ENCODE measurements around the gene KRI1.
"Not testable (repeated sequence)": the region's sequence is repeated elsewhere in the genome, so short reads cannot be mapped to it uniquely, and the experiment has no call there.

KRI1 gene

GRCh38 chr19:10543420-10544241 is 22.2 kb downstream of the KRI1 start, which contains the start of gene ATG4D:
ATG4D (plus strand) TSS chr19:10543904; CDS start chr19:10544091, 187 bp downstream.
- peaks cover 13% of the 10 kb centered on the region for H3K79me2 ChIP-seq
- H2AFZ ChIP-seq = peak within 1 kb of the TSS; percentile 95
- H3K27ac ChIP-seq = peak within 1 kb of the TSS; percentile 88
- H3K27me3 ChIP-seq (ENCODE audit: control insufficient read depth, insufficient read depth, low read length) = no peaks in the 10 kb centered on the region
- H3K9me3 ChIP-seq (ENCODE audit: control insufficient read depth, low read length) = no peaks in the 10 kb centered on the region
- TF ChIP-seq CTCF (IDR thresholded peaks at IDR 0.05) = peak; percentile 8
- H3K9ac ChIP-seq = peak within 1 kb of the TSS; percentile 91
- peak within 1 kb of the TSS; percentile 79 for H3K4me3 ChIP-seq (ENCODE audit: low read depth, low read length)
- no peaks in the 10 kb centered on the region for H3K36me3 ChIP-seq (ENCODE audit: control insufficient read depth, insufficient read depth, low read length)
- peaks cover 7% of the 10 kb centered on the region for H3K4me1 ChIP-seq
- H3K4me2 ChIP-seq (ENCODE audit: low read length) = peak within 1 kb of the TSS; percentile 94

DNA sequence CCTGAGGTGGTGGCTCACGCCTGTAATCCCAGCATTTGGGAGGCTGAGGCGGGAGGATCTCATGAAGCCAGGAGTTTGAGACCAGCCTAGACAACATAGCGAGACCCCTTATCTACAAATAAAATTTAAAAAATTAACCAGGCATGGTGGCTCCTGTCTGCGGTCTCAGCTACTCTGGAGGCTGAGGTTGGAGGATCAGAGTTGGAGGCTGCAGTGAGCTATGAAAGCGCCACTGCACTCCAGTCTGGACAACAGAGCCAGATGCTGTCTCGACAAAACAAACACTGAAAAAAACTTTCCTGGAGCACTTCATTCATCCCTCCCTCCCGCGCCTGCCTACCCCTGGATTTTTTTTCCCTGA is 22.8 kb downstream of the KRI1 start:
- Histone ChIP-seq H3K4me1 (peaks cover 7% of the 10 kb centered on the region), H3K36me3 (ENCODE audit: control insufficient read depth, insufficient read depth, low read length) (no peaks in the 10 kb centered on the region), H3K4me2 (ENCODE audit: low read length) (peak overlapping the region; percentile 94), H3K4me3 (ENCODE audit: low read depth, low read length) (peak overlapping the region; percentile 79), H3K79me2 (peaks cover 13% of the 10 kb centered on the region), H3K27ac (peak overlapping the region; percentile 88), H2AFZ (peak overlapping the region; percentile 95), H3K27me3 (ENCODE audit: control insufficient read depth, insufficient read depth, low read length) (no peaks in the 10 kb centered on the region), H3K9me3 (ENCODE audit: control insufficient read depth, low read length) (no peaks in the 10 kb centered on the region), H3K9ac (no peak overlapping the region)
- TF ChIP-seq CTCF (IDR thresholded peaks at IDR 0.05) = no peak

DNA sequence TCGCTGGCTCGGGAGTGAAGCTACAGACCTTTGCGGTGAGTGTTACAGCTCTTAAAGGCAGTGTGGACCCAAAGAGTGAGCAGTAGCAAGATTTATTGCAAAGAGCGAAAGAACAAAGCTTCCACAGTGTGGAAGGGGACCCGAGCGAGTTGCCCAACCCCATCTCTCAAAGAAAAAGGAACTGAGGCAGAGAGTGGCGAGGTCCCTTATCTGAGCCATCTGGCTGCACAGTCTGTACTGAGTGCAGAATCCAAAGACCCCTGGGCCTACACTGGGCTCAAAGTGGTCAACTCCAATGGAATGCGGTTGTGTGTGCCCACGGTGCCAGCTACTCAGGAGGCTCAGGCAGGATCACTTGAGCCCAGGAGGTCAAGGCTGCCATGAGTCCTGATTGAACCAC is 26.8 kb downstream of the KRI1 start:
- H3K79me2 ChIP-seq; H3K9me3 ChIP-seq (ENCODE audit: control insufficient read depth, low read length); H3K27ac ChIP-seq; H2AFZ ChIP-seq; H3K4me1 ChIP-seq; H3K4me2 ChIP-seq (ENCODE audit: low read length); H3K9ac ChIP-seq; H3K36me3 ChIP-seq (ENCODE audit: control insufficient read depth, insufficient read depth, low read length); H3K4me3 ChIP-seq (ENCODE audit: low read depth, low read length); H3K27me3 ChIP-seq (ENCODE audit: control insufficient read depth, insufficient read depth, low read length): not testable (repeated sequence)

- Histone ChIP-seq H3K27me3 (ENCODE audit: control insufficient read depth, insufficient read depth, low read length) (no peaks in the 10 kb centered on the region), H3K27ac (no peak overlapping the region), H2AFZ (no peak overlapping the region), H3K79me2 (no peaks in the 10 kb centered on the region), H3K4me2 (ENCODE audit: low read length) (no peak overlapping the region), H3K4me1 (no peaks in the 10 kb centered on the region), H3K4me3 (ENCODE audit: low read depth, low read length) (no peak overlapping the region), H3K9me3 (ENCODE audit: control insufficient read depth, low read length) (no peaks in the 10 kb centered on the region), H3K36me3 (ENCODE audit: control insufficient read depth, insufficient read depth, low read length) (no peaks in the 10 kb centered on the region), H3K9ac (no peak overlapping the region)
- no peak for TF ChIP-seq CTCF (IDR thresholded peaks at IDR 0.05)
Measured at GRCh38 chr19:10538204-10538983, 27.4 kb downstream of the KRI1 start.

- no peaks in the 10 kb centered on the region for H3K4me1 ChIP-seq
- H3K4me3 ChIP-seq (ENCODE audit: low read depth, low read length) = no peak overlapping the region
- TF ChIP-seq CTCF (IDR thresholded peaks at IDR 0.05) = no peak
Measured at GRCh38 chr19:10537668-10538067, 28.1 kb downstream of the KRI1 start.

More at GRCh38 chr19:10537668-10538067, 28.1 kb downstream of the KRI1 start:
- H2AFZ ChIP-seq = no peak overlapping the region
- H3K4me2 ChIP-seq (ENCODE audit: low read length) = no peak overlapping the region
- no peaks in the 10 kb centered on the region for H3K36me3 ChIP-seq (ENCODE audit: control insufficient read depth, insufficient read depth, low read length)
- H3K79me2 ChIP-seq = no peaks in the 10 kb centered on the region
- no peaks in the 10 kb centered on the region for H3K27me3 ChIP-seq (ENCODE audit: control insufficient read depth, insufficient read depth, low read length)
- H3K27ac ChIP-seq = no peak overlapping the region
- H3K9me3 ChIP-seq (ENCODE audit: control insufficient read depth, low read length) = no peaks in the 10 kb centered on the region
- no peak overlapping the region for H3K9ac ChIP-seq

Measured in parathyroid adenoma (tissue), 2 donors.